ENCODE data around the gene CPAMD8.

CPAMD8 gene

GRCh38 chr19:17026706-17027534, at the start of gene CPAMD8:
Gene CPAMD8 (minus strand): TSS chr19:17026810. CDS start chr19:17026642, 168 bp downstream.
- DNase-seq (ENCODE audit: low read depth): no peak

GRCh38 chr19:17075864-17076542, 49.4 kb upstream of the CPAMD8 start:
- DNase-seq (ENCODE audit: low read depth): peak; percentile 50

- DNase-seq (ENCODE audit: low read depth): peak; percentile 100
Measured at GRCh38 chr19:17075035-17075863, 48.6 kb upstream of the CPAMD8 start, which contains the start of the genes HAUS8 and MYO9B. Gene HAUS8 (minus strand): TSS chr19:17075452. CDS start chr19:17075422, 30 bp downstream. Gene MYO9B (plus strand): TSS chr19:17075777. CDS start chr19:17101718, 25,941 bp downstream.

GRCh38 chr19:17074634-17075034, 48.0 kb upstream of the CPAMD8 start:
- no peak for DNase-seq (ENCODE audit: low read depth)

GRCh38 chr19:17073869-17074633, 47.4 kb upstream of the CPAMD8 start:
- DNase-seq (ENCODE audit: low read depth): no peak

GRCh38 chr19:17070912-17071311, 44.3 kb upstream of the CPAMD8 start:
- no peak for DNase-seq (ENCODE audit: low read depth)

GRCh38 chr19:17070421-17070820, 43.8 kb upstream of the CPAMD8 start:
- no peak for DNase-seq (ENCODE audit: low read depth)

GRCh38 chr19:17069193-17069592, 42.6 kb upstream of the CPAMD8 start:
- no peak for DNase-seq (ENCODE audit: low read depth)

GRCh38 chr19:17063428-17063827, 36.8 kb upstream of the CPAMD8 start:
- no peak for DNase-seq (ENCODE audit: low read depth)

- no peak for DNase-seq (ENCODE audit: low read depth)
Measured at GRCh38 chr19:17061691-17062090, 35.1 kb upstream of the CPAMD8 start.

- DNase-seq (ENCODE audit: low read depth): no peak
Measured at GRCh38 chr19:17061205-17061604, 34.6 kb upstream of the CPAMD8 start.

GRCh38 chr19:17060802-17061201, 34.2 kb upstream of the CPAMD8 start:
- no peak for DNase-seq (ENCODE audit: low read depth)

GRCh38 chr19:17058236-17058635, 31.6 kb upstream of the CPAMD8 start:
- no peak for DNase-seq (ENCODE audit: low read depth)

- DNase-seq (ENCODE audit: low read depth): no peak
Measured at GRCh38 chr19:17055636-17056035, 29.0 kb upstream of the CPAMD8 start.

- DNase-seq (ENCODE audit: low read depth): no peak
Measured at GRCh38 chr19:17054746-17055145, 28.1 kb upstream of the CPAMD8 start.

- DNase-seq (ENCODE audit: low read depth): no peak
Measured at GRCh38 chr19:17052439-17052838, 25.8 kb upstream of the CPAMD8 start.

GRCh38 chr19:17049711-17050280, 23.2 kb upstream of the CPAMD8 start:
- no peak for DNase-seq (ENCODE audit: low read depth)

- DNase-seq (ENCODE audit: low read depth): no peak
Measured at GRCh38 chr19:17048885-17049453, 22.4 kb upstream of the CPAMD8 start.

GRCh38 chr19:17045907-17046502, 19.4 kb upstream of the CPAMD8 start:
- no peak for DNase-seq (ENCODE audit: low read depth)

GRCh38 chr19:17043744-17044143, 17.1 kb upstream of the CPAMD8 start:
- no peak for DNase-seq (ENCODE audit: low read depth)
